Sigmoid colon (tissue), 4 donors: ENCODE measurements around the gene DNAI1.

Experiments
- POLR2A ChIP-seq, 2 donors: fragments of 450-650 bp; IDR thresholded peaks; one replicate each; pipeline ENCODE4 v1.6.1; 2016; ENCODE audit warnings: antibody characterized with exemption in 2 of 2, mild to moderate bottlenecking in 2 of 2, moderate library complexity in 2 of 2
- POLR2AphosphoS5 ChIP-seq, 4 donors: sonication (generic); formaldehyde crosslinking; IDR thresholded peaks; one replicate each; pipeline ENCODE4 v1.6.1; 2017; ENCODE audit warnings: antibody characterized with exemption in 4 of 4
- TF ChIP-seq, protein P1 (sequence below), 4 experiments: fragments of 450-650 bp in 3 of 4; fragments of 200-600 bp in 1 of 4; IDR thresholded peaks; one replicate each; pipeline ENCODE4 v1.5.1; 2016 to 2019; ENCODE audit warnings: antibody characterized with exemption in 4 of 4, mild to moderate bottlenecking in 3 of 4, moderate library complexity in 2 of 4

DNA sequence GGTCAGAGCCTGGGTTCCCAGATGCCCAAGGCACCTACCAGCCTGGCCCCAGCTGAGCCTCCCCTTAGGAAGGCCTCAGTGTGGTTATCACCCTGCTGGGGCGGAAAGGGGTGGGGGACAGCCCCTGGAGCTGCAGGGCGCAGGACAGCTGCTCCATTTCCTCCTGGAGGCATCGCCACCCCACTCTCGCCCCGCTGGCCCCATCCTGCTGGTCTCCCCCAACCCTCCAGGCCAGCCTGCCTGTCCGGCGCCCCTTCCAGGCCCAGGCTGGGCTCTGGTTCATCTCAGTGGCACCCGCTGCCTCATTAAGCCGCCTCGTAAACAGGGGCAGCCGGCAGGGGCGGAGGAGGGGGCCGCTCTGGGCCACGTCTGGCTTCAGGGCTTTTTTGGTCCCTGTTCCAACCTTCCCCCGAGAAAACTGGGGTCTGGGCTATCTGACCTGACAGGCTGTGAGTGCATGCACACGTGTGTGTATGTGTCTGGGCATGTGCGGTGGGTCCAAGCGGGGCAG lies 95.0 kb downstream of the DNAI1 start:
- TF ChIP-seq, protein P1, sequence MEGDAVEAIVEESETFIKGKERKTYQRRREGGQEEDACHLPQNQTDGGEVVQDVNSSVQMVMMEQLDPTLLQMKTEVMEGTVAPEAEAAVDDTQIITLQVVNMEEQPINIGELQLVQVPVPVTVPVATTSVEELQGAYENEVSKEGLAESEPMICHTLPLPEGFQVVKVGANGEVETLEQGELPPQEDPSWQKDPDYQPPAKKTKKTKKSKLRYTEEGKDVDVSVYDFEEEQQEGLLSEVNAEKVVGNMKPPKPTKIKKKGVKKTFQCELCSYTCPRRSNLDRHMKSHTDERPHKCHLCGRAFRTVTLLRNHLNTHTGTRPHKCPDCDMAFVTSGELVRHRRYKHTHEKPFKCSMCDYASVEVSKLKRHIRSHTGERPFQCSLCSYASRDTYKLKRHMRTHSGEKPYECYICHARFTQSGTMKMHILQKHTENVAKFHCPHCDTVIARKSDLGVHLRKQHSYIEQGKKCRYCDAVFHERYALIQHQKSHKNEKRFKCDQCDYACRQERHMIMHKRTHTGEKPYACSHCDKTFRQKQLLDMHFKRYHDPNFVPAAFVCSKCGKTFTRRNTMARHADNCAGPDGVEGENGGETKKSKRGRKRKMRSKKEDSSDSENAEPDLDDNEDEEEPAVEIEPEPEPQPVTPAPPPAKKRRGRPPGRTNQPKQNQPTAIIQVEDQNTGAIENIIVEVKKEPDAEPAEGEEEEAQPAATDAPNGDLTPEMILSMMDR (IDR thresholded peaks at IDR 0.05): no peak
- no peak for TF ChIP-seq POLR2A (IDR thresholded peaks at IDR 0.05)
- TF ChIP-seq POLR2AphosphoS5 (IDR thresholded peaks at IDR 0.05): no peak
